NCI-H1694 (cell line): Measurements from ENCODE around the gene SF3B6.
A peak's percentile ranks its signal among the peaks of the same experiment; 100 is the strongest.
"Not testable (repeated sequence)": the region's sequence is repeated elsewhere in the genome, so short reads cannot be mapped to it uniquely, and the experiment has no call there.

Source experiments
- DNase-seq: peaks from one replicate; lab custom pipeline; 2025; lab: John Stamatoyannopoulos, UW

Gene SF3B6

GRCh38 chr2:24050041-24050979 is 25.8 kb downstream of the SF3B6 start:
- DNase-seq = no peak

GRCh38 chr2:24049485-24050021 is 26.6 kb downstream of the SF3B6 start, which contains the start of gene FKBP1B:
TSS of gene FKBP1B (plus strand) at chr2:24049741. CDS start at chr2:24049850, 109 bp downstream.
- peak; percentile 24 for DNase-seq

- DNase-seq = peak; percentile 26
These were observed 27.2 kb downstream of the SF3B6 start for GRCh38 chr2:24048769-24049484.

- no peak for DNase-seq
These were observed 28.5 kb downstream of the SF3B6 start for GRCh38 chr2:24047703-24048033.

GRCh38 chr2:24046930-24047702 is 29.0 kb downstream of the SF3B6 start, which contains the start of gene WDCP:
TSS of gene WDCP (minus strand) at chr2:24047391. CDS start at chr2:24039494, 7,897 bp downstream.
- DNase-seq = peak; percentile 99

GRCh38 chr2:24046599-24046929 is 29.6 kb downstream of the SF3B6 start:
- no peak for DNase-seq

- DNase-seq = no peak
These were observed 30.3 kb downstream of the SF3B6 start for GRCh38 chr2:24045511-24046508.

GRCh38 chr2:24043133-24043532 is 33.0 kb downstream of the SF3B6 start:
- not testable (repeated sequence) for DNase-seq

- no peak for DNase-seq
These were observed 35.6 kb downstream of the SF3B6 start for GRCh38 chr2:24040511-24040910.

GRCh38 chr2:24038786-24039499 is 37.2 kb downstream of the SF3B6 start:
- DNase-seq = no peak

GRCh38 chr2:24026233-24026632 is 49.9 kb downstream of the SF3B6 start:
- no peak for DNase-seq

- DNase-seq = no peak
These were observed 51.0 kb downstream of the SF3B6 start for GRCh38 chr2:24024996-24025663.

- no peak for DNase-seq
These were observed 52.1 kb downstream of the SF3B6 start for GRCh38 chr2:24024018-24024417.

- no peak for DNase-seq
These were observed 53.1 kb downstream of the SF3B6 start for GRCh38 chr2:24022975-24023575.

- DNase-seq = no peak
These were observed 53.7 kb downstream of the SF3B6 start for GRCh38 chr2:24022324-24022974.

GRCh38 chr2:24021122-24021998 is 54.8 kb downstream of the SF3B6 start:
- no peak for DNase-seq

- no peak for DNase-seq
These were observed 55.9 kb downstream of the SF3B6 start for GRCh38 chr2:24020244-24020643.

GRCh38 chr2:24019729-24020128 is 56.4 kb downstream of the SF3B6 start:
- DNase-seq = no peak
